ENCODE results near the gene LRRD1. TPM values are rescaled to one million over a fixed set of nuclear protein-coding genes. Genes with fewer than 3 reads are reported as not detected.

The LRRD1 gene
- total RNA-seq, 1 experiment from 2014 or later: not detected

DNA sequence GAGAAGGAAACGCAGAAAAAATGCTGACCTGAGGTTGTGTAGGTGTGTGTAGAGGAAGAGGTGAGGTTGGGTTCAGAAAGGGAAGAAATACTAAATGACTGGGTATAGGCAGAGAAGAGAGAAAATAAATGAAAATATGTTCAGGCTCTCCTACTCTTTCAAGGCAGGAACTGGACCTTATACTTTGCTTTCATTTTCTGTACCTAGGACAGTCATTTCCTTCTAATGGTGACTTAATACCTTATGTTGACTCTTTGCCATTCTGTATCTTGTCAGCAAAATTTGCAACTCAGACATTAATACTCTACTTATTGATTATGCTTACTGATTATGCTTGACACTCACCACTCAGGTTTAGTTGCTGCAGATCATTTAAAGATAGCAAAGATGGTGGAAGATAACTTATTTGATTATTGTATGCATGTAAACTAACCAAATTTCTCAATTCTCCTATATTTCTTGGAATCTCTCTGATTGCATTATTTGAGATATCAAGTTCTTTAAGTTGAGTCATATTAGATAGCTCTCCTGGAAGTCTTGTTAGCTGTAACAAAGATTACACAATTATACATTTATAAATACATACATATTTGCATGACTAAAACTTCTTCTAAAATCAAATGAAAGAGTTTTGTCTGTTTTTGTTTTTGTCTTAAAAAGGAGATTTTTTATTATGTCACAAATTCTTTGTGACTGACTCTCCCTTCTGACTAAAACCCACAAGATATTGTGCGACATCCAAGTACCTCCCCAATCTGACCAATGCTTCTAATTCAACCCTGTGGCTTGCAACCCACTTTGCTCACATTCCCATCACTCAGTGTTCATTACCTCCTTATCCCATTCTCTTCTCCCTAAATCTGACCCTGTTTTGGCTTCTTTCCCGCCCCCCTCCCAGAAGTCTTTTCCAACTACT is 20.0 kb downstream of the LRRD1 start:
- BruUV-seq (replicated peaks): no TSS peak
- DNase-seq: no peak
- Mint-ChIP-seq H3K9me3 (ENCODE audit: low read depth, unreplicated experiment) (no peaks in the 10 kb centered on the region), H3K4me3 (ENCODE audit: low read depth, unreplicated experiment) (no peak overlapping the region), H3K27me3 (ENCODE audit: unreplicated experiment) (no peaks in the 10 kb centered on the region), H3K27ac (ENCODE audit: unreplicated experiment) (no peak overlapping the region), H3K4me1 (ENCODE audit: low read depth, unreplicated experiment) (no peaks in the 10 kb centered on the region), H3K36me3 (ENCODE audit: insufficient read depth, unreplicated experiment) (no peaks in the 10 kb centered on the region)
- TF ChIP-seq, protein P1, sequence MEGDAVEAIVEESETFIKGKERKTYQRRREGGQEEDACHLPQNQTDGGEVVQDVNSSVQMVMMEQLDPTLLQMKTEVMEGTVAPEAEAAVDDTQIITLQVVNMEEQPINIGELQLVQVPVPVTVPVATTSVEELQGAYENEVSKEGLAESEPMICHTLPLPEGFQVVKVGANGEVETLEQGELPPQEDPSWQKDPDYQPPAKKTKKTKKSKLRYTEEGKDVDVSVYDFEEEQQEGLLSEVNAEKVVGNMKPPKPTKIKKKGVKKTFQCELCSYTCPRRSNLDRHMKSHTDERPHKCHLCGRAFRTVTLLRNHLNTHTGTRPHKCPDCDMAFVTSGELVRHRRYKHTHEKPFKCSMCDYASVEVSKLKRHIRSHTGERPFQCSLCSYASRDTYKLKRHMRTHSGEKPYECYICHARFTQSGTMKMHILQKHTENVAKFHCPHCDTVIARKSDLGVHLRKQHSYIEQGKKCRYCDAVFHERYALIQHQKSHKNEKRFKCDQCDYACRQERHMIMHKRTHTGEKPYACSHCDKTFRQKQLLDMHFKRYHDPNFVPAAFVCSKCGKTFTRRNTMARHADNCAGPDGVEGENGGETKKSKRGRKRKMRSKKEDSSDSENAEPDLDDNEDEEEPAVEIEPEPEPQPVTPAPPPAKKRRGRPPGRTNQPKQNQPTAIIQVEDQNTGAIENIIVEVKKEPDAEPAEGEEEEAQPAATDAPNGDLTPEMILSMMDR (IDR thresholded peaks at IDR 0.05; ENCODE audit: unreplicated experiment): no peak
- CTCF ChIA-PET: no interaction called here
- intact Hi-C loops (cut with micrococcal nuclease; ENCODE audit: unreplicated experiment): no loop called here

DNA sequence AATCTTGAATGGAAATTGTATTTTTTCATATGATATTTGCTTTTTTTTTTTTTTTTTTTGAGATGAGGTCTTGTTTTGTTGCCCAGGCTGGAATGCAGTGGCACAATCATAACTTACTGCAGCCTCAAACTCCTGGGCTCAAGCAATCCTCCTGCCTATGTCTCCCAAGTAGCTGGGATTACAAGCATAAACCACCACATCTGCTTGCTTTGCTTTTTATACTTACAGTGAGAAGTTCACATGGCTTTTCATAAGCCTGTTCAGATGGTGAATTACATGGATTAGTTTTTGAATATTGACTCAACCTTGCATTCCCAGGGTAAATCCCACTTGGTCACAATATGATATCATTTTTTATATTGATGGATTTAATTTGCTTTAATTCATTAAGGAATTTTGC is 22.0 kb downstream of the LRRD1 start:
- intact Hi-C loops (cut with micrococcal nuclease; ENCODE audit: unreplicated experiment): no loop called here
- Mint-ChIP-seq H3K4me1 (ENCODE audit: low read depth, unreplicated experiment) (no peaks in the 10 kb centered on the region), H3K4me3 (ENCODE audit: low read depth, unreplicated experiment) (no peak overlapping the region), H3K27me3 (ENCODE audit: unreplicated experiment) (no peaks in the 10 kb centered on the region), H3K27ac (ENCODE audit: unreplicated experiment) (no peak overlapping the region), H3K36me3 (ENCODE audit: insufficient read depth, unreplicated experiment) (no peaks in the 10 kb centered on the region), H3K9me3 (ENCODE audit: low read depth, unreplicated experiment) (no peaks in the 10 kb centered on the region)
- DNase-seq: no peak
- CTCF ChIA-PET: no interaction called here
- no TSS peak for BruUV-seq (replicated peaks)
- TF ChIP-seq, protein P1 (IDR thresholded peaks at IDR 0.05; ENCODE audit: unreplicated experiment): no peak

DNA sequence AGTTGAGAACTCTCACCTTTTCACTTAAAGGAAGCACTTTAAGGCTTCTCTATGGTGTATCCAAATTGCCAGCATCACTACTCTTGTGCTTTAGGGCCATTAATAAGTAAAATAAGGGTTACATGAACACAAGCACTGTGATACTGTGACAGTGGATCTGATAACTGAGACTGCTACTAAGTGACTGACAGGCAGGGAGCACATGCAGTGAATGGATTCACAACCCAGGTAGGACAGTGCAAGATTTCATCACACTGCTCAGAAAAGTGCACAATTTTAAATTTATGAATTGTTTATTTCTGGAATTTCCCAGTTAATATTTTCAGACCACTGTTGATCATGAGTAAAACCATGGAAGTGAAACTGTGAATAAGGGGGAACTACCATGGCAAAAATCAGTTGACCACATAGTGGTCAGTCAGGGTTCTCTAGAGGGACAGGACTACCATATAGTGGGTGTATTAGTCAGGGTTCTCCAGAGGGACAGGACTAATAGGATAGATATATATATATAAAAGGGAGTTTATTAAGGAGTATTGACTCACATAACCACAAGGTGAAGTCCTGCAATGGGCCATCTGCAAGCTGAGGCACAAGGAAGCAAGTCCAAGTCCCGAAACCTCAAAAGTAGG is 23.7 kb downstream of the LRRD1 start:
- intact Hi-C loops (cut with micrococcal nuclease; ENCODE audit: unreplicated experiment): no loop called here

DNA sequence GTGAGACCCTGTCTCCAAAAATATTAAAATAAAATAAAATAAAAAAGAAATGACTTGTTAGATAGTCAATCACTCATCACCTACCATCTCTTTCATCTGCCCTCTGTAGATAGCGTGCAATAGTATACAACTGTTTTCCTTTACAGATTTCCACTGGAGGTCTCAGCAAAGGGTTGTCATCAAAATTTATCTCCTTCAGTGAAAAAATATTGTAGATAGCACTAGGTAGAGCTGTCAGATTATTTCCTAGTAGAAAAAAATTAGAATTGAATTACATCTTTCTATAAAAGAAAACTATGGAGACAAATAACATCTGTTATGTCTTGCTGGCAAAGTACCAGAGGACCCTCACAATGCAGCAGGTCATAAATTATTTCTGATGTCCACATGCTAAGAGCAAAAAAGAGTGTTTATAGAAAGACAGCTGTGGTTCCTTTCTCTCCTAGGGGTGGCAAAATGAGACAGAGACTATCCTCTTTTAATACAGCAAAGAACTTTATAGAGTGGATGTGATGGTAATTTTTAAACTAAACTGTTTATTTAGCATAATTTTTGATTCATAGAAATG is 28.4 kb downstream of the LRRD1 start:
- H3K36me3 Mint-ChIP-seq (ENCODE audit: insufficient read depth, unreplicated experiment): no peaks in the 10 kb centered on the region
- H3K4me3 Mint-ChIP-seq (ENCODE audit: low read depth, unreplicated experiment): no peak overlapping the region
- no peaks in the 10 kb centered on the region for H3K4me1 Mint-ChIP-seq (ENCODE audit: low read depth, unreplicated experiment)
- no peak for DNase-seq
- H3K9me3 Mint-ChIP-seq (ENCODE audit: low read depth, unreplicated experiment): no peaks in the 10 kb centered on the region
- TF ChIP-seq, protein P1 (IDR thresholded peaks at IDR 0.05; ENCODE audit: unreplicated experiment): no peak
- BruUV-seq (replicated peaks): no TSS peak
- H3K27me3 Mint-ChIP-seq (ENCODE audit: unreplicated experiment): no peaks in the 10 kb centered on the region
- intact Hi-C loops (cut with micrococcal nuclease; ENCODE audit: unreplicated experiment): no loop called here
- no peak overlapping the region for H3K27ac Mint-ChIP-seq (ENCODE audit: unreplicated experiment)
- CTCF ChIA-PET: no interaction called here

More for the DNA sequence above, 23.7 kb downstream of the LRRD1 start:
- BruUV-seq (replicated peaks): no TSS peak
- CTCF ChIA-PET: no interaction called here
- H3K27ac Mint-ChIP-seq (ENCODE audit: unreplicated experiment): no peak overlapping the region
- no peaks in the 10 kb centered on the region for H3K4me1 Mint-ChIP-seq (ENCODE audit: low read depth, unreplicated experiment)
- no peak for DNase-seq
- no peaks in the 10 kb centered on the region for H3K9me3 Mint-ChIP-seq (ENCODE audit: low read depth, unreplicated experiment)
- H3K27me3 Mint-ChIP-seq (ENCODE audit: unreplicated experiment): no peaks in the 10 kb centered on the region
- TF ChIP-seq, protein P1 (IDR thresholded peaks at IDR 0.05; ENCODE audit: unreplicated experiment): no peak
- no peaks in the 10 kb centered on the region for H3K36me3 Mint-ChIP-seq (ENCODE audit: insufficient read depth, unreplicated experiment)
- H3K4me3 Mint-ChIP-seq (ENCODE audit: low read depth, unreplicated experiment): no peak overlapping the region

All from Calu3 (cell line).